BLaER1 (cell line): Measurements from ENCODE around the gene SPDYE3.
A peak's percentile ranks its signal among the peaks of the same experiment; 100 is the strongest.
"Not testable (repeated sequence)": the region's sequence is repeated elsewhere in the genome, so short reads cannot be mapped to it uniquely, and the experiment has no call there.

Source experiments
- H3K27ac ChIP-seq: shearing (Covaris generic); formaldehyde crosslinking; 2 replicates; pipeline ENCODE4 v1.8.1; 2022
- H3K27me3 ChIP-seq: shearing (Covaris generic); formaldehyde crosslinking; 2 replicates; pipeline ENCODE4 v1.8.1; 2022
- H3K36me3 ChIP-seq: shearing (Covaris generic); formaldehyde crosslinking; 2 replicates; pipeline ENCODE4 v1.8.1; 2022
- H3K4me1 ChIP-seq: shearing (Covaris generic); formaldehyde crosslinking; 2 replicates; pipeline ENCODE4 v1.8.1; 2022
- H3K4me2 ChIP-seq: shearing (Covaris generic); formaldehyde crosslinking; 2 replicates; pipeline ENCODE4 v1.8.1; 2022
- H3K4me3 ChIP-seq: shearing (Covaris generic); formaldehyde crosslinking; 2 replicates; pipeline ENCODE4 v1.8.1; 2022
- H3K9ac ChIP-seq: shearing (Covaris generic); formaldehyde crosslinking; 2 replicates; pipeline ENCODE4 v1.8.1; 2022
- H3K9me3 ChIP-seq: shearing (Covaris generic); formaldehyde crosslinking; 2 replicates; pipeline ENCODE4 v1.8.1; 2022
- H4K20me1 ChIP-seq: shearing (Covaris generic); formaldehyde crosslinking; 2 replicates; pipeline ENCODE4 v1.8.1; 2022
- Cebpa-rat ChIP-seq: shearing (Covaris generic); IDR thresholded peaks from 2 replicates; pipeline ENCODE4 v1.8.1; 2022

The SPDYE3 gene

GRCh38 chr7:100307402-100307801 lies at the start of gene SPDYE3:
Gene SPDYE3 (plus strand): TSS chr7:100307702. CDS start chr7:100307886, 184 bp downstream.
- not testable (repeated sequence) for H3K4me3 ChIP-seq, H3K9ac ChIP-seq, H3K9me3 ChIP-seq, H3K36me3 ChIP-seq, H3K4me2 ChIP-seq, H3K27me3 ChIP-seq, H3K27ac ChIP-seq
- Histone ChIP-seq H4K20me1 (peaks cover 35% of the 10 kb centered on the region), H3K4me1 (peaks cover 11% of the 10 kb centered on the region; the same call in 1 of the 2 replicates)

- not testable (repeated sequence) for H3K9ac ChIP-seq, H3K27ac ChIP-seq, H3K4me1 ChIP-seq, H3K9me3 ChIP-seq, H3K4me3 ChIP-seq, H3K27me3 ChIP-seq, H3K4me2 ChIP-seq
- H3K36me3 ChIP-seq, result 0 out of 2 replicates have a peak, but pooled peaks cover 18% of the 10 kb centered on the region
- H4K20me1 ChIP-seq, result peaks cover 14% of the 10 kb centered on the region
These were observed 47.5 kb upstream of the SPDYE3 start for GRCh38 chr7:100259984-100260383.

GRCh38 chr7:100262896-100263295 lies 44.6 kb upstream of the SPDYE3 start:
- H3K27me3 ChIP-seq, H3K4me2 ChIP-seq, H3K4me3 ChIP-seq, H3K36me3 ChIP-seq, H3K9ac ChIP-seq, H3K9me3 ChIP-seq, H3K27ac ChIP-seq: not testable (repeated sequence)
- peaks cover 22% of the 10 kb centered on the region for H4K20me1 ChIP-seq
- peaks cover 13% of the 10 kb centered on the region for H3K4me1 ChIP-seq

- peaks cover 36% of the 10 kb centered on the region for H4K20me1 ChIP-seq
- not testable (repeated sequence) for H3K4me2 ChIP-seq, H3K27ac ChIP-seq, H3K4me3 ChIP-seq, H3K9ac ChIP-seq, H3K9me3 ChIP-seq, H3K27me3 ChIP-seq
- peaks cover 13% of the 10 kb centered on the region for H3K4me1 ChIP-seq
- 0 out of 2 replicates have a peak, but pooled peaks cover 15% of the 10 kb centered on the region for H3K36me3 ChIP-seq
These were observed 43.3 kb upstream of the SPDYE3 start for GRCh38 chr7:100264223-100264622.

- H3K4me3 ChIP-seq, result not testable (repeated sequence)
These were observed 42.8 kb upstream of the SPDYE3 start for GRCh38 chr7:100264669-100265165.

GRCh38 chr7:100265851-100266250 lies 41.7 kb upstream of the SPDYE3 start:
- not testable (repeated sequence) for H3K9me3 ChIP-seq, H3K27me3 ChIP-seq, H3K9ac ChIP-seq, H3K4me3 ChIP-seq, H3K27ac ChIP-seq
- Histone ChIP-seq H3K36me3 (0 out of 2 replicates have a peak, but pooled peaks cover 15% of the 10 kb centered on the region), H3K4me1 (peaks cover 15% of the 10 kb centered on the region), H4K20me1 (peaks cover 51% of the 10 kb centered on the region), H3K4me2 (peak overlapping the region; percentile 50)

More at GRCh38 chr7:100264669-100265165, 42.8 kb upstream of the SPDYE3 start:
- not testable (repeated sequence) for H3K9ac ChIP-seq, H3K27me3 ChIP-seq, H3K27ac ChIP-seq, H3K9me3 ChIP-seq, H3K4me2 ChIP-seq
- 0 out of 2 replicates have a peak, but pooled peaks cover 15% of the 10 kb centered on the region for H3K36me3 ChIP-seq
- H3K4me1 ChIP-seq, result peaks cover 13% of the 10 kb centered on the region
- peaks cover 40% of the 10 kb centered on the region for H4K20me1 ChIP-seq

GRCh38 chr7:100266576-100267354 lies 40.7 kb upstream of the SPDYE3 start:
- Histone ChIP-seq H3K4me2 (peak overlapping the region; percentile 50), H3K27ac (no peak overlapping the region), H3K4me1 (peaks cover 18% of the 10 kb centered on the region), H4K20me1 (peaks cover 52% of the 10 kb centered on the region), H3K4me3 (no peak overlapping the region), H3K27me3 (no peaks in the 10 kb centered on the region), H3K9me3 (no peaks in the 10 kb centered on the region), H3K36me3 (0 out of 2 replicates have a peak, but pooled peaks cover 15% of the 10 kb centered on the region), H3K9ac (0 out of 2 replicates have a peak overlapping the region, but pooled peaks have one; percentile 10)
- no peak for TF ChIP-seq Cebpa-rat

GRCh38 chr7:100267648-100268047 lies 39.9 kb upstream of the SPDYE3 start:
- Histone ChIP-seq H3K36me3 (0 out of 2 replicates have a peak, but pooled peaks cover 15% of the 10 kb centered on the region), H3K27ac (no peak overlapping the region), H3K4me2 (no peak overlapping the region), H3K9ac (no peak overlapping the region), H4K20me1 (peaks cover 52% of the 10 kb centered on the region), H3K4me1 (peaks cover 18% of the 10 kb centered on the region), H3K4me3 (no peak overlapping the region), H3K9me3 (no peaks in the 10 kb centered on the region), H3K27me3 (no peaks in the 10 kb centered on the region)
- TF ChIP-seq Cebpa-rat, result no peak

GRCh38 chr7:100268882-100269281 lies 38.6 kb upstream of the SPDYE3 start:
- not testable (repeated sequence) for H3K9ac ChIP-seq, H3K4me3 ChIP-seq, H3K27me3 ChIP-seq, H3K27ac ChIP-seq, H3K4me2 ChIP-seq, H3K9me3 ChIP-seq
- Histone ChIP-seq H4K20me1 (peaks cover 52% of the 10 kb centered on the region), H3K36me3 (0 out of 2 replicates have a peak, but pooled peaks cover 12% of the 10 kb centered on the region), H3K4me1 (peaks cover 18% of the 10 kb centered on the region)

- not testable (repeated sequence) for H3K27me3 ChIP-seq, H3K36me3 ChIP-seq, H3K4me2 ChIP-seq, H3K9me3 ChIP-seq, H3K9ac ChIP-seq, H3K27ac ChIP-seq, H3K4me3 ChIP-seq
- peaks cover 52% of the 10 kb centered on the region for H4K20me1 ChIP-seq
- H3K4me1 ChIP-seq, result peaks cover 18% of the 10 kb centered on the region
These were observed 38.0 kb upstream of the SPDYE3 start for GRCh38 chr7:100269306-100270045.

GRCh38 chr7:100270046-100270918 lies 37.2 kb upstream of the SPDYE3 start:
- not testable (repeated sequence) for H3K9me3 ChIP-seq, H3K27me3 ChIP-seq, H3K9ac ChIP-seq, H3K27ac ChIP-seq, H3K36me3 ChIP-seq
- H3K4me3 ChIP-seq, result peak overlapping the region; percentile 82
- peaks cover 21% of the 10 kb centered on the region for H3K4me1 ChIP-seq
- peaks cover 52% of the 10 kb centered on the region for H4K20me1 ChIP-seq
- peak overlapping the region; percentile 73 for H3K4me2 ChIP-seq

- H3K4me2 ChIP-seq, result peak overlapping the region; percentile 73
- H3K27me3 ChIP-seq, H3K36me3 ChIP-seq, H3K27ac ChIP-seq, H3K9ac ChIP-seq, H3K9me3 ChIP-seq: not testable (repeated sequence)
- H3K4me3 ChIP-seq, result peak overlapping the region; percentile 82
- H4K20me1 ChIP-seq, result peaks cover 46% of the 10 kb centered on the region
- H3K4me1 ChIP-seq, result peaks cover 22% of the 10 kb centered on the region
These were observed 36.4 kb upstream of the SPDYE3 start for GRCh38 chr7:100270941-100271593.
